Lower leg skin (tissue), 4 donors: ENCODE results near the gene PLEKHG7. TPM values are rescaled to one million over a fixed set of nuclear protein-coding genes. Genes with fewer than 3 reads are reported as not detected.
"Not testable (repeated sequence)": the region's sequence is repeated elsewhere in the genome, so short reads cannot be mapped to it uniquely, and the experiment has no call there.

Source experiments
- DNase-seq, 2 donors: peaks; one replicate each; pipeline ENCODE4 v3.0.0-alpha.2; 2019; ENCODE audit warnings: low spot score in 2 of 2
- H3K4me3 ChIP-seq: fragments of 200-600 bp; sonication (generic); 2 replicates; pipeline ENCODE4 v1.5.1; 2017; ENCODE audit warnings: mild to moderate bottlenecking, low read depth; ENCODE audit not compliant: poor library complexity, severe bottlenecking
- CTCF ChIP-seq, 3 donors: fragments of 450-650 bp; IDR thresholded peaks; one replicate each; pipeline ENCODE4 v1.5.1; 2016; ENCODE audit warnings: antibody characterized with exemption in 3 of 3, mild to moderate bottlenecking in 3 of 3, moderate library complexity in 2 of 3
- POLR2A ChIP-seq, 2 donors: fragments of 450-650 bp; IDR thresholded peaks; one replicate each; pipeline ENCODE4 v1.6.1; 2016 to 2017; ENCODE audit warnings: antibody characterized with exemption in 2 of 2, mild to moderate bottlenecking in 1 of 2, moderate library complexity in 1 of 2
- WGBS, 2 donors: methylation state at CpG; one replicate each; pipeline ENCODE4 v1.1.5; 2018; 5-methylcytosine and 5-hydroxymethylcytosine counted together
- intact Hi-C: fragments of 100-400 bp; cut with DNase I; formaldehyde crosslinking; loops from one replicate; pipeline ENCODE4 v1.15.0; 2023; ENCODE audit warnings: low total_unique reads
- total RNA-seq, 4 donors: library from RNA; depleted of rRNA; stranded (reverse); fragments of >200 nt; gene quantifications; one replicate each; pipeline ENCODE4 v1.1.0, GENCODE V29; 2016

The PLEKHG7 gene
- total RNA-seq, 4 donors from 2014 or later = not detected

GRCh38 chr12:92784356-92784755, 81.6 kb downstream of the PLEKHG7 start:
- intact Hi-C loops = no loop called here
- H3K4me3 ChIP-seq = no peak overlapping the region
- 35 to 50% methylated on average over 1 of the region's 1 CpG for WGBS, 2 donors

GRCh38 chr12:92784797-92785562, 82.2 kb downstream of the PLEKHG7 start:
- DNase-seq = no peak
- TF ChIP-seq CTCF (IDR thresholded peaks at IDR 0.05) (no peak), POLR2A (IDR thresholded peaks at IDR 0.05) (no peak)
- no peak overlapping the region for H3K4me3 ChIP-seq
- WGBS, 2 donors = 51 to 65% methylated on average over 1 of the region's 1 CpG
- intact Hi-C loops = loop anchor here (5.0 kb wide), 1 partner anchor 202 kb away; no protein-coding TSS in a partner anchor

More at GRCh38 chr12:92784356-92784755, 81.6 kb downstream of the PLEKHG7 start:
- TF ChIP-seq CTCF (IDR thresholded peaks at IDR 0.05) (no peak), POLR2A (IDR thresholded peaks at IDR 0.05) (no peak)
- no peak for DNase-seq

DNA sequence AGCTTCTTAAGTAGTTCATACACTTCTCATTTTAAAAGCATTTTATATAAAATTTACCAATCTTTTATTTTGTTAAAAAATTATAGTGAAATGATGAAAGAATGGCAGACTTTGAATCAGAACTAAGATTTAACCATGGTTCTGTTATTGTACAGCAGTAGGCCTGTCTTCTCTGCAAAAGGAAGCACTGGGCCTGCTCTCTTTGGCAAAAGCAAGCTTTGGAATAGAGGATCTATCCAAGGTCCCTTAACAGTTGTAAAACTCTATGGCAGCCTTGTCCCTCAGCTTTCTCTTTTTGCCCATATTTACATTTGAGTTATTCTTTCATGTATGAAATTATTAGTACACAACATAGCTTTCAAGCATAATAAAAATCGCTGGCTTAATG, 82.8 kb downstream of the PLEKHG7 start:
- WGBS, 2 donors = 75 to 93% methylated on average over 1 of the region's 1 CpG
- intact Hi-C loops = loop anchor here (5.0 kb wide), 1 partner anchor 202 kb away; no protein-coding TSS in a partner anchor
- TF ChIP-seq POLR2A (IDR thresholded peaks at IDR 0.05) (no peak), CTCF (IDR thresholded peaks at IDR 0.05) (no peak)
- H3K4me3 ChIP-seq = no peak overlapping the region
- no peak for DNase-seq

- no peak overlapping the region for H3K4me3 ChIP-seq
- intact Hi-C loops = loop anchor here (5.0 kb wide), 1 partner anchor 201 kb away; no protein-coding TSS in a partner anchor
- 83 to 85% methylated on average over 1 of the region's 1 CpG for WGBS, 2 donors
- TF ChIP-seq POLR2A (IDR thresholded peaks at IDR 0.05) (no peak), CTCF (IDR thresholded peaks at IDR 0.05) (no peak)
- no peak for DNase-seq
Observed at GRCh38 chr12:92786045-92786444, 83.3 kb downstream of the PLEKHG7 start.

GRCh38 chr12:92794356-92794755, 91.6 kb downstream of the PLEKHG7 start:
- H3K4me3 ChIP-seq, DNase-seq: not testable (repeated sequence)
- intact Hi-C loops = loop anchor here (10.0 kb wide), 1 partner anchor 600 kb away; no protein-coding TSS in a partner anchor
- 94 to 97% methylated on average over 5 of the region's 5 CpGs for WGBS, 2 donors

DNA sequence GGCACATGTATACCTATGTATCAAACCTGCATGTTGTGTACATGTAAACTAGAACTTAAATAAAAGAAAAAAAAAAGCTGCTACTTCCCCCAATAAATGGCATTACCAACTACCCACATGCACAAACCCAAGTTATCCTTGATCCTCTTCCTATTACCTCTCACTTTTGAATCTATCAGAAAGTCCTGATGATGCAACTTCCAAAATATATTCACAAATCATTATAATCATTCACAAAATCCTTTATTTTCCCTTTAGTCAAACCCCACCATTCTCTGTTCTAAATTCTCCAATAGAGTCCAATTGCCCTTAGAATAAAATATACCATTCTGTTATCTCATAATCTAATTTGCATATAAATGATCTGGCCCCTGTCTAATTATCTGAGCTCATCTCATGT, 92.0 kb downstream of the PLEKHG7 start:
- TF ChIP-seq CTCF (IDR thresholded peaks at IDR 0.05) = no peak
- H3K4me3 ChIP-seq = no peak overlapping the region
- DNase-seq = no peak
- intact Hi-C loops = loop anchor here (10.0 kb wide), 1 partner anchor 600 kb away; no protein-coding TSS in a partner anchor
